GM19023 (cell line): ENCODE measurements around the gene RDH8.

Experiments
- ATAC-seq: cut with Tn5 transposase; IDR thresholded peaks from one replicate; pipeline ENCODE4 v1.9.1; 2021; ENCODE audit warnings: mild to moderate bottlenecking, moderate library complexity; ENCODE audit not compliant: unreplicated experiment

RDH8 gene

DNA sequence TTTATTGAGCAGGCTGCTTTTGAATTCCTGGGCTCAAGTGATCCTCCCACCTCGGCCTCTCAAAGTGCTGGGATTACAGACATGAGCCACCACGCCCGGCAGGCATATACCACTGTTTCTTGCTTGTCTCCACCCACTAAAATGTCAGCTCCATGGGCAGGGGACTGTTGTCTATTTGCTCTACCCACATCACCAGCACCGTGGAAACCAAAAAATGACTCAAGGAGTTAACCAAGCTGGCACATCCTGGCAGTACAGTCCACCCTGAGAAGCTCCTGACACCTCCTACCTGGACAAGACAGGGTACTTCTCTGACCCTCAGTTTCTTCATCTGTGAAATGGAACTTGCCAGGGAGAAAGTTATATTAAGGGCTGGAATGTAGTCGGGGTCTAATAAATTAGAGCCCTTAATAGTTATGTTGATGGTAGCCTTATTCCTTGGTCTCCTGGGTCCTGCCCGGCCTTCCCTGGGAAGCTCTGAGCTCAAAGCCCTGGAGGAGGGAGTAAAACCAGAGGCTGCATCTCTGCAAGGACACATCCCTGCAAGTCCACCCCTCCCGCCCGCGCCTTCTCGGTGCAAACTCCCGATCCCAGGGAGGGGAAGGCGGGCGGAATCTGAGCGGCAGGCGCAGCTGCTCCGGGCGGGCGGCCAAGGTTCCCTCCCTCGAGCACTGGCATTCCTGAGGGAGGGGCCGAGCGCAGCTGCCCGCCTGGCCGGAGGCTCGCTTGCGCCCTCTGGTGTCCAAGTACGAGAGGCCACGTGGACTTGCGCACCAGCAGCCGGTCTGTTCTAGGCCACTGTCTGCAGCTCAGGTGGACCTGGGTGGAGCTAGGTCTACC lies 14.1 kb downstream of the RDH8 start:
- peak; percentile 72 for ATAC-seq

DNA sequence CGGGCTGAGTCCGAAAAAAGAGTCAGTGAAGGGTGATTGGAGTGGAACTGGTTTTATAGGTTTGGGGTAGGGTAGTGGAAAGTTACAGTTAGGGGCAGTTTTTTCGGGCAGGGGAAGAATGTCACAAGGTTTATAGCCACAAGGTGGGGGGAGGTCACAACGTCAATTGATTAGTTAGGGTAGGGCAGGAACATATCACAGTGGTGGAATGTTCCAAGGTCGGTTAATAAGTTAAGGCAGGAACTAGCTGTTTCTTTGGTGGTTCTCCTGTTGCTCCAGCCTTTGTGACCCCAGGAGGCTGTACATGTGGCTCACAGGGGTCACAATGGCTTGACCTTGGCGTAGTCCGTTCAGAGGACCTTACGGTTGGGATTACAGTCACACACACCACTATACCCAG lies 20.3 kb downstream of the RDH8 start:
- no peak for ATAC-seq

DNA sequence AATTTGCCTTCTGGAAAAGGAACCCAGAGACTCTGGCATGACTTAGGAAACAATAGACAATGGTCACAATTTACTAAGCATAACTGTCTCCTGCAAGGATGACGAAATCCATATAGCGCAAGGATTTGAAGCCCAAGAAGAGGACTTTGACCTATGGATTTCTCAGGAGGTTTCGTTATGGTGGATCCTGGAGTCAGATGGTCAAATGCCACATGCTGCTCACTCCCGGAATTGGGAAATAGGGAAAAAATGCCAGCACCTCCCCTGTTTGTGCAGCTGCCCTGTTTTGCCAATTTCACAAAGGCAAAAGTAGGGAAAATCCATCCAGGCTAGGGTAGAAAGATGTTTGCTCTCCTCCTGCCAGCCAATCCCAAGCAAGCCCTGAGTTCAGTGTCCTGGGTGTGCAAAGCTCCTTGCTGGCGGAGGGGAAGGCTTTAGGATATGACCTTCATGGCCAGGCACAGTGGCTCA lies 23.4 kb downstream of the RDH8 start:
- ATAC-seq, result no peak

DNA sequence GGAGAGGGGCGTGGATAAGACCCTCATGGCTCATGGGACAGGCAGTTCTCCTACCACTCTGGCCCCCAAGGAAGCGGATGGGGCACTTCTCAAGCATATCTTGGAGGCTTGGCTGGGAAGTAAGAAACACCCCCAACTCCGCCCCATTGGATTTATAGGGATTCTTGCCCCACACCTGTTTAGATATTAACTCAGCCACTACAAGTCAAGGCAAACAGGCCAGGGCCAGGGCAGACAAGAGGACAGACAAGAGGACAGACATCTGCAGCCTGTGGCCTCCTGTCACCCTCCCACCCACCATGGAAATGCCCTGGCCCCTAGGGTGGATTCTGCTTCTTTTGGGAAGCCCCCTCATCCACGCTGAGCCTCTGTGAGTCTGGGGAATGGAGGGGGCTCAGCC lies 24.1 kb downstream of the RDH8 start:
- ATAC-seq, result no peak

DNA sequence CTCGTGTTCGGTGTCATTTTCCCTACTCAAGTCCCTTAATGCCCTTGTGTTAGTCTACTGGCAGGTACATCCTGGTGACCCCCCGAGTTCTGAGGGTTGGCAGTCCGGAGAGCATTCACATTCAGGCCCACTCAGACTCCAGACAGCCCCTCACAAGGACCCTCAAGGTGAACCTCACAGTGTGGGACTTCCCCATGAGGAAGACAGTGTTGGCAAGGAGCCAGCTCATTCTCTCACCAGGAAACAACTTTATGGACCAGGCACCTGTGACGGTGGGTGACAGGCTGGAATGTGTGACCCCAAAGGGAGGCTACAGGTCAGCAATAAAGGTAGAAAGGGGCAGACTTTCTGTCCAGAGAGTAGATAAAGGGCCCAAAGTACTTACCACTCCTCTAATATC lies 24.5 kb downstream of the RDH8 start:
- ATAC-seq, result no peak

DNA sequence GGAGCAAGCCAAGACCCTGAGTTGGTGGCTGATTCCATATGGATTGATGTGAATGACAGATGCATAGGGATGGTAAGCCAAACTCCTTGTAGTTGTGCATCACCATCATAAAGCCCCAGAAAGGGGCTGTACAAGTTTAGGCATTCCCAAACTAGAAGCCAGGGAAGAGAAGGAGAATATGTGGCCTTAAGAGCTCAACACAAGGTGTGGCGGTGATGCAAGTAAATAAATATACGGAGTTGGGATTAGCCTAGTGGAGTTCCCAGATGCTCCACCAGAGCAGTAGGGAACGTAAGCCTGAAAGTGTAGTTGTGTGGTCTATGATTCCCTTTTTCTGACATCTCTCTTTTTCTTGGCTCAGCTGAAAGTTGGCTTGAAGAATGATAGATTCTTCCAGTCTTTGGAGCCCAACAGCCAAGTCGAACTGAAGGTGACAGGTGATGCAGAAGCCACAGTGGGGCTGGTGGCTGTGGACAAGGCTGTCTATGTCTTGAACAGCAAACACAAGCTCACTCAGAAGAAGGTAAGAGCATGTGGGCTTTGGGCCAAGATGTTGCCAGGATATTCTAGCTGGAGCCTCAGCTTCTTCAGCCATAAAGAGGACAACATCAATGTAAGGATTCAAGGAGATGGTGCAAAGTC lies 30.1 kb downstream of the RDH8 start:
- no peak for ATAC-seq

DNA sequence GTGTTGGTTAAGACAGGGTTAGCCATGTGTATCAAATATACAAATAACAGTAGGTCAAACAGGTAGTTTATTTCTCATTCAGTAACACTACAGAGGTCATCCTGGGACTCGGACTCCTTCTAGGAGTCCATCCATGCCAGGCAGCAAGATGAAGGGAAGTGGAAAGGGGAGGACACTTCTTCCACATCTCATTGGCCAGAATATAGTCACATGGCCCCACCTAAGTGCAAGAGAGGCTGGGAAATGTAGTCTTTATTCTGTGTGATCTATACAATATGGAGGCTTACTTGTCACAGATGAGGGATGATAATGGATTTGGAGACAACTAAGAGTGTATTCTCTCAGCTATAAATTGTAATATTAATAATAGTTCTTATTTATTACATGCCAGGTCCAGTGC lies 31.1 kb downstream of the RDH8 start:
- ATAC-seq, result no peak

DNA sequence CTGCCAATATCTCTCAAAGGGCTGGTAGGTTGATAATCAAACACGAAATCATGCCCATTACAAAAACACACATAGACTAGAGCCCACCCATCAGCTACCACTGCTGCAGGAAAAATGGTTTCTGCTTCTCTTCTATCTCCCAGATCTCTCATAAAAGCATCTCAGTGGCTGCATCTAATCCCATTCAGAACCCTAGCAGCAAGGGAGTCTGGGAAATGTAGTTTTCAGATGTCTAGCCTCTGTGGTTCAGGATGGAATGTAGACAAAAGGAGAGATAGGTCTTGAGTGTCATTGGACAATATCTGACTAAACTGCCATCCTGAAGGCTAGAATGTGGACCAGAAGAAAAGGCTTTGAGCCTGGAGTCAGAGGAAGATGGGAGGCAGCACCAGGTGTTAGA lies 32.1 kb downstream of the RDH8 start:
- no peak for ATAC-seq

DNA sequence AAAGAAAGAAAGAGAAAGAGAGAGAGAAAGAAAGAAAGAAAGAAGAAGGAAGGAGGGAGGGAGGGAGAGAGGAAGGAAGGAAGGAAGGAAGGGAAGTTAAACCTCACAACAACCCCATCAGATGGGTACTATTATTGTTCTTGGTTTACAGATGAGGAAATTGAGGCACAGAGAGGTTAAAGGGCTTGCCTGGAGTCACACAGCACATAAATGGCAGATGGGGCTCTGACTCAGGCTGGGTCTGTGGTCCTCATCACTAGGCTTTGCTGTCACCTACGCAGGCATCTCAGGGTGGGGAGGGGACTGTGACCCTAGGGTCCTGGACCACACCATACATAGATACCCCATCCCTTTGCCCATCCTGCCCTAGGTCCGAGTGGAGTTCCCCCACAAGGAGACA lies 36.3 kb downstream of the RDH8 start:
- ATAC-seq, result no peak

DNA sequence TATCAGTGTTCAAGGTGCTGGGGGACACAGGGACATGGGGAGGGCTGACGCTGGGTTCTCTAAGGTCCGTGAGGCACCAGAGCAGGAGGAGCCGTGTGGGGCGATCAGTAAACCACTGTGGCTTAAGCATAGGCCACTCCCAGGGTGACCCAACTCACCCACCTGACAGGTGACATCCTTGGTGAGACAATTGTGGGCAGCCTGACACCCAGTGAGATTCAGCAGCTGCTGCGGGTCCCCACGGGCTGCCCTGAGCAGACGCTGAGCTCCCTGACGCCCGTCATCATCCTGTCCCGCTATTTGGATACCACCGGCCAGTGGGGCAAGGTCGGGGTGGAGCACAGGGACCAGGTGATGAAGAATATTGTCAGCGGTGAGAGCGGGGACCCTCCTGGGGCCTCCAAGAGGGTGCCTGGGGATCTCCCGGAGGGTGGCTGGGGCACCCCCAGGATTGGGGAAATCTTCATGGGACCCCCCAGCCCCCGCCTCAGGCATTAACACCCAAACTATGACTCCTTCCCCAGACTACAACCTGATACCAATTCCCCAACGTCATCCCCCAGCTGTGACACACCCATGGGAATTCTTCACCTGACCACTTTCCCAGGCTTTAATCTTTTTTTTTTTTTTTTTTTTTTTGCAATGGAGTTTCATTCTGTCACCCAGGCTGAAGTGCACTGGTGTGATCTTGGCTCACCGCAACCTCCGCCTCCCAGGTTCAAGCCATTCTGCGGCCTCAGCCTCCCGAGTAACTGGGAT lies 39.5 kb downstream of the RDH8 start:
- no peak for ATAC-seq

DNA sequence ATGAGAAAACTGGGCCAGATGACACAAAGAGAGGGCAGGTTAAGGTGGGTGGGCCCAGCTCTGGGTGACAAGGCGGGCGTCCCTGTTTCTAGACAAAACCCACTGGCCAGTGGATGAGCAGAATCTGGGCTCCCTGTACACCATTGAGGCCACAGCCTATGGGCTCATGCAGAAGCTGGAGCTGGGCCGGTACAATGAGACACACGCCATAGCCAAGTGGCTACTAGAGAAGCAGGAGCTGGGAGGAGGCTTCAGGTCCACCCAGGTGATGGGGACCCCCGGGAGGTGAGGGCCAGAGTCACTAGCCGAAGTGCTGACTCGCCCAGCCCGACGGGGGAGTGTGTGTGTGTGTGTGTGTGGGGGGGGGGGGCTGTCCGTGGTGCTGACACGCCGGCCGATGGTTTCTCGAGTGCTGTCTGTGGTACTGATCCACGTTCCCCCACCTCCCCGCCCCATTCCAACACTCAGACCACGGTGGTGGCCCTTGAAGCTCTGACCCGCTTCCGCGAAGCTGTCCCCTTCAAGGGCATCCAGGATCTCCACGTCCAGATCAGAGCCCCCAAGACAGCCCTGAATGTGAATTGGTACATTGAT lies 48.5 kb downstream of the RDH8 start:
- ATAC-seq, result no peak

DNA sequence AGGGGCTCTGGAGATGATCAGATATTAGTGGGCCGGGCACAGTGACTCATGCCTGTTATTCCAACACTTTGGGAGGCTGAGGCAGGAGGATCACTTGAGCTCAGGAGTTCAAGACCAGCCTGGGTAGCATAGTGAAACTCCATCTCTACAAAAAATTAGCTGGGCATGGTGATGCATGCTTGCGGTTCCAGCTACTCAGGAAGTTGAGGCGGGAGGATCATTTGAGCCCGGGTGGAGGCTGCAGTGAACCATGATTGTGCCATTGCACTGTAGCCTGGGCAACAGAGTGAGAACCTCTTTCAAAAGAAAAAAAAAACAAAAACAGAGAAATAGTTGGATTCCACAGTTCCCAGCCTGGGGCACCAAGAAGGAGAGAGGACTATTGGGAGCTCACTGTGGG lies 54.9 kb downstream of the RDH8 start:
- ATAC-seq, result no peak

DNA sequence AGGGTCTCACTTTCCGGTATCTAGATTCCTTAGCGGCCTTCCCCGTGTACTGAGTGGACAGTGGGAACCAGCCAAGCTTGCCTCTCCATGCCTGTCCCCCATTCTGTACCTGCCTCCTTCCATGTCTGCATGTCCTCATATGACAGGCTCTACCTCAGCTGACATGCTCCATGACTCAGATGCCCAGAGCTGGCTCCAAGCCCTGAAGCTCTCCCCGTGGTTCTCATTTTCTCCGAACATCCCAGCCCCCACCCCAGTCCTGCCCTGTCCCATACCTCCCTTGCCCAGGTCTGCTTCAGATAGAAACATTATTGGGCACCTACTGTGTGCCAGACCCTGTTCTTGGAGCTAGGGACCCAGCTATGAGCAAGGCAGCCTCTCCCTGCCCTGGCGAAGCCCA lies 55.8 kb downstream of the RDH8 start:
- ATAC-seq, result no peak

DNA sequence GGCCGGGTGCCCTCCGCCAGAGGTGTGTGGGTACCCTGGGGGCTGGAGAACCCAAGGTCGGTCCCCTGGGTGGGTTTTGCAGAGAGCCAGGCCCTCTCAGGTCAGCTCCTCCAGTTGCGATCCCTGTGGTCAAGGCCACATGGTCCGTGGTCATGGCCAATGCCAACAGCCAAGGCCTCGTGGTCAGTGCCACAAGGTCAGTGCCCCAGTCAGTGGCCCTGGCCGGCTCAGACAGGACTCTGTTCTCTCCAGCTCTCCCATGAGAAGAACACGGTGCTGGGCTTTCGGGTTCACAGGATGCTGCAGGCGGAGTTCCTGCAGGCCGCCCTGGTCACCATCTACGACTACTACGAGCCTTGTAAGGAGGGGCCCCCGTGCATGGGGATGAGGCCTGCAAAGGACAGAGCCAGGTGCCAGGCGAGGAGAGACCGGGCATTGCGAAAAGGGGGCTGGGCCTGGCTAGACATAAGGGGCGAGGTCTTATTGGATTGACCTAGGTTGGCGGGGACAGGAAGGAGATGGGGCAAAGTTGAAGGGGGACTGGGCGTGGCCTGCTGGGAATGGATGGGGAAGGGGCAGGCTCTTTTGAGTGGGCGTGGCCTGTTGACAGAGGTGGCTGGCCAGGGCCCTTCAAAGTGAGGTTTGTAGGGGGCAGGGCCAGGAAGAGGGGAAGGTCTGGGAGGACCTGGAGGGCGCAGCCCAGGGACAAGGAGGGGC lies 57.6 kb downstream of the RDH8 start:
- ATAC-seq, result no peak
